HG02610 (cell line): ENCODE results near the gene STK32B.

Source experiments
- ATAC-seq: cut with Tn5 transposase; IDR thresholded peaks from one replicate; pipeline ENCODE4 v1.9.1; 2021; ENCODE audit warnings: mild to moderate bottlenecking, moderate library complexity; ENCODE audit not compliant: unreplicated experiment

STK32B gene

DNA sequence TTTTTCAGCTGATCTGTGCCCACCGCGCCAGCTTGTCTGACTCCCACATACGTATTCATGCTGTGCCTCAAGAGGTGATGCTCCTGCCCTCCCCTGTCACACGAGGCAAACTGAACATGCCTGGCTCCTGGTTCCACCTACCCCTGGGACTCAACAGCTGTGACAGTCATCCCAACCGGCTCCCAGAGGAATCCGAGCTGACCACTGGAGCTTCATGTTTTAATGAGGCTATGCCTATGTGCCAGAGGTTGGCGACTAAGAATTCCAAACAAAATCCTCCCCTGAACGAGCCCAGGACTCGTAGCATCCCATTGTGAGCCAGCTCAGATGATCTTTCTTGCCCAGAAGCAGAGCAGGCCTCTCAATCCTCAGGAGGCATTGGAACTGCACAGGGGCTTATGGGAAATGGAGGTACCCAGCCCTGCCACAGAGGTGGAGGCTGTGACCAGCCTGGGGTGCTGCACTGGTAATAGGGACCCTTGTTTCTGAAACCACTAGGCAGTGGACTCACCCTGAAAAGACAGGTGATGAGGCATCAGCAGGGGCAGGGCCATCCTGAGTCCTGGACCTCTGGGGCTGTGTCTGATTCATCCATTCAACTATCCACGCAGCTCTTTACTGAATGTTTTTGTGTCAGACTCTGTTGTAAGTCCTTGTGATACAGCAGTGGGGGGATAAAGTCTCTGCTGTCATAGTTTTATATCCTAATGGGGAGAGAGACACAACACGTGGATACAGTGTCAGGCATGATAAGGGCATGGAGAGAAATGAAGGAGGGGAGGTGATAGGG, 332.1 kb downstream of the STK32B start:
- no peak for ATAC-seq

DNA sequence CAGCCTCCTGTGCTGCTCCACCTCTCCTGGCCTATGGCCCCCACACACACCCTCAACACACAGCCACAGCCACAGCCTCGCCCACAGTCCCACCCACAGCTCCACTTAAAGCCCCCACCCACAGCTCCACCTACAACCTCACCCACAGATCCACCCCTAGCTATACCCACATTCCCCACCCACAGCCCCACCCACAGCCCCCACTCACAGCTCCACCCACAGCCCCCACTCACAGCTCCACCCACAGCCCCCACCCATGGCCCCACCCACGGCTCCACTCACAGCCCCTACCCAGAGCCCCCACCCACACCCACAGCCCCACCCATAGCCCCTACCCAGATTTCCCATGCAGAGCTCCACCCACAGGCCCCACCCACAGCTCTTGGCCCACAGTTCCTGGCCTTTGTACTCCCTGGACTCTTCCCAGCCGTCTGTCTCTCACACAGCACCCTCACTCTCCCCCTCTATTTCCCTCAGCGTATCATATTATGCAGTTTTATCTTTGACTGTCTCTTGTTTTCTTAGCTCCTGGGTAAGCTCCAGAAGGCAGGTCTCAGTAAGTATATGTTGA, 334.5 kb downstream of the STK32B start:
- ATAC-seq = no peak

DNA sequence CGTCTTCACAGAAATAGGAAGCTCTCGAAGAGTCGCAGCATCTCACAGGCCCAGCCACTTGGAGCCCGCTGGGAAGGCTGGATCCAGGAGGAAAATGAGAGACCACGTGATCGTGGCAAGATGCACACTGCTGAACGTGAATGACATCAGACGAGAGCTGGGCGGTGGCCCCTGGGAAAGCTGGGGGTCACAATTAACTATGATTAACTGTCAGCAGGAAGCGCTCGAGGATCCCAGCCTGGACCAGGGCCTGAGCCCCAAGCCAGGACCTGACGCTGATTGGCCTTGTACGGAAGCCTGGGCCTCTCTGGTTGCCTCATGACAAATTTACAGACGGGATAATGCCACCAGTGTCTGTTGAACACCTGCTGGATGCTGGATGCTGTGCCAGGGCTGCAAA, 335.6 kb downstream of the STK32B start:
- ATAC-seq = no peak

DNA sequence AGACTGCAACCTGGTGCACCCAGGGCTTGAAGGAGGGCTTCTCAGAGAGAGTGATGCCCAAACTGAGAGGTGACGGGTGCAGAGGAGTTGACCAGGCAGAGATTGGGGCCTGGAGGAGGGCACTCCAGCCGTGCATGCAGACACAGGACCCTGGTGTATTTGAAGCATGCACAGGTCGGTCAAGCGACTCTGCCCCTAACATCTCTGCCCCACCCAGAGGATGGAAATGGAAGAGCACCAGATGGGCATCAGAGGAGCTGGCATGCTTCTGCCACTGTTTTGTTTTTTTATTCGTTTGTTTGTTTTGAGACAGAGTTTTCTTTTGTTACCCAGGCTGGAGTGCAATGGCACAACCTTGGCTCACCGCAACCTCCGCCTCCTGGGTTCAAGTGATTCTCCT, 336.2 kb downstream of the STK32B start:
- no peak for ATAC-seq

DNA sequence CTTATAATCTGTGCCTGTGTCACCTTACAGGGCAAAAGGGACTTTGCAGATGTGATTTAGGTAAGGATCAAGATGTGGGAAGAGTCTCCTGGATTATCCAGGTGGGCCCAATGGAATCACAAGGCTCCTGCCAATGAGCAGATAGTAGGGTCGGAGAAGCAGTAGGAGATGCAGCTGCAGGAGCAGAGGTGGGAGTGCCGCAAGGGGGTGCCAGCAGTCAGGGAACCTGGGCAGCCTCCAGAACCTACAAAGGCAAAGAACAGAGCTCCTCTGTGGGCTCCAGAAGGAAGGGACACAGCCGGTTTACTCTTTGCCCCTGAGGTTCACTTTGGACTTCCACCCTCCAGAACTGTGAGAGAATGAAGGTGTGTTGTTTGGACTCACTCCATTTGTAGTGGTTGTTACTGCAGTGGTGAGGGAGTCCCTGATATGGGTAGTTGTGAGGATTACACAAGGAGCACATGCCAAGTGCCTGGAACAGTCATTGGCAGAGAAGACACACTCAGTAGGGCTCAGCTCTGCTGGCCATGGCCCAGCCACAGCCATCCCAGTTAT, 338.6 kb downstream of the STK32B start:
- no peak for ATAC-seq

DNA sequence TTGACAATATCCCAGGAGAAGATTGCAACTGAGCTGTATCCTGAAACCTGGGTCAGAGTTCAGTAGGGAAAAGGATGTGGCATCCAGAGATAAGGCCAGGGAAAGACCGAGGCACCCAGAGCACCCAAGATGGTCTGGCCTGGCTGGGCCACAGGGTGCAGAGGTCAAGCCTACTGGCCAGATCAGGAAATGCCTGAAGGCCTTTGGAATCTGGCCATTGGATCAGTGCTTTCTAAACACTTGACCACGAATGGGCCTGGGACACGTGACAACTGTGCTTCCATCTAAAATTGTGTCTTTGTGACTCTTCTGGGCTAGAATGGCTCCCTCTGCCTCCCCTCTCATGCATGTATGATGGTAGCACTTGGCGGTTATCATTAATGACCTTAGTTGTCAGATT, 340.2 kb downstream of the STK32B start:
- no peak for ATAC-seq

DNA sequence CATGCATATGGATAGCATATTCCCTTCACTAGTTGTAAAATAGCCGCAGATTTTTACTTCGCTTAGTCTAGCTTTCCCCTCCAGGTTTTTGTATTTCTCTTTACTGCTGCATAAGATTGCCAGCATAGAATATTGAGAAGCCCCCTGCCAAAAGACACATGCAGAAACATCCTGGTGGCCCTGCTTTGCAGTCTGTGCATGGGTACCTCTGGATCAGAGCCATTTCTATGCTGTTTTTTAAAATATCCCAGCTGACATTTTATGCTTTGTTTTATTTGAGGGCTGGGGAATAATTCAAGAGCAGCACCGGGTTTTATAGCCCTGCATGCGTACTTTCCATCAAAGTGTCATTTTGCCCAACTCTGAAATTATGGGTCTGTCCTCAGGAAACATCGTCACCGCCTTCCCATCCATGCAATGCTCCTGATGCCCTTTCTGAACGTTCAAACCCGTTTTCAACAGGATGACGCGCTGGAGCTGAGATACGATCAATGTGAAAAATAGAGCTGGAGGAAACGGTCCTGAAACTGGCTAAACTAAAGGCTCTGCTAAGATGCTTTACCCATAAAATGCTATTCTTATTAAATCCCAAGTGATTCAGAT, 342.7 kb downstream of the STK32B start:
- no peak for ATAC-seq

DNA sequence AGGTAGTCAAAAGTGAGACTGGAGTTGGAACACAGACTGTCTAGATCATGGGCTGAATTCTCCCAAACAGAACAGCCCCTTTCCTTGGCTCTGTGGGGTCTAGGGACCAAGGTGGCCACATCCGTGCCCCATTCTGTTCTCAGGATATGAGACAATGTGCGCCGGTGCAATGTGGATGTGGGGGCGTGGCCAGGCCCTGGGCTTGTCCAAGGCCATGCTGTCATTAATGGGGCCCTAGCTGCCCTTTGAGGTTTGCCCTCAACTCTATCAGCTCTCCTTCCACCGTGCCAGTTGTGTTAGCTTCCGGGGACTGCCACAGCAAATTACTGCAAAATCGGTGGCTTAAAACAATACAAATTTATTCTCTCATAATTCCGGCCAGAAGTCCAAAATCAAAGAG, 344.5 kb downstream of the STK32B start:
- no peak for ATAC-seq

DNA sequence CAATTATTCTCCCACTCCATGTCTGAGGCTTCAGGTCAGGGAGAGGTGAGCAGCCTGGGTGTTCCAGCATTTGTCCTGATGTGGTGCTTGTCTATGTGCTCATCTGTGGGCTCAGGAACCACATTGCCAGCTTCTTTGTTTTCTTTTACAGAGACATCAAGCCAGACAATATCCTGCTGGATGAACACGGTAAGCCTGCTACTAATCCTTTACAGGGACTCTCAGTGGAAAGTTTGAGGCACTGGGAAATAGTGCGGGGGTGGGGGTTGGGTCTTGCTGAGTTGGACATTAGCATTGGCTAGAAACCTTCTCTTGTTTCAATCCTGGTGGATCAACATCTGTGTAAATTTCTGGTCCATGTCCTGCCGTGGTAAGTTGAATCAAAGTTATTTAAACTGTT, 346.8 kb downstream of the STK32B start:
- ATAC-seq = no peak

DNA sequence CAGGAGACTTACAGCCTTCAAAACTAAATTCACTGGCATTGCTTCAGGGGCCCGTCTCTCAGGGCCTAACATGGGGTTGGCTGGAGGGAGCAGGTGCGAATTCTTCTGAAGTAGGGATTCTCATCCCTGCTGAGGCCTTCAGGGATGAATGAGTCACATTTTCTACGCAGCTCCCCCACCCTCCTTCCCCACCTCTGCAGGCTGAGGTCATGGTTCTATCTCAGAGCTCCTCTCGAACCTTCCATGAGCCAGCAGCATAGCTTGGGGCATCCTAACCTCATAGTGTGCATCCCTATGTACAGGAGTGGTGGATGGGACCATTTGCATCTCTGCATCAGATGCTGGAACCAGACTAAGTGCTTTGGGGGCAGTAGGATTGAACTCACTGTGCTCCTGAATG, 347.8 kb downstream of the STK32B start:
- ATAC-seq = no peak

DNA sequence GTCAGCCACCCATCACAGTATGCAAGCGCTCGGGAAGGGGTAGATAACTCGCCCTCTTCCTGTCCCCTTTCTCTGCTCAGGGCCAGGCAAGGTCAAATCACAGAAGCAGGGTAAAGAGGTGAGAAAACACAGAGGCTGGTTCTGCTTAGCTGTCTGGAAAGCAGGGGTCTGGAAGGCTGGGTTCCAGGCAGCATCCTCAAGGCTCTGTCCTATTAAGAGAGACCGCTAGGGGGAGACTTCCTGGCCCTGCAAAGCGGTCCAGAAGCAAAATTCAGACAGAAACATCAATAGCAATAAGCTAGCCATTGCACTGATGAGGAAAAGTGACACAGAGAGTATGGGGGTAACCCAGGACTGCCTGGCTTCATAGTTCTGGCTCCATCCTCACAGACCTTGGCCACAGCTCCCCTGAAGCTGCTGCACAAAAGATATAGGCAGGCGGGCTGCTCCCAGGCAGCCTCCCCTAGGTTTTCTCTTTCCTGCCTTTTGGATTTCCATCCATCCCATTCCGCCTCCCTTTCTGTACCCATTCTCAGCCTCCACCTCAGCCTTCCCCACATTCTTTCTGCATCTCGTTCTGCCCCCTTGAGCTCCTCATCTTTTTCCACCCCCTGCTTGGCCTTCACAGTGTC, 348.6 kb downstream of the STK32B start:
- ATAC-seq = no peak

DNA sequence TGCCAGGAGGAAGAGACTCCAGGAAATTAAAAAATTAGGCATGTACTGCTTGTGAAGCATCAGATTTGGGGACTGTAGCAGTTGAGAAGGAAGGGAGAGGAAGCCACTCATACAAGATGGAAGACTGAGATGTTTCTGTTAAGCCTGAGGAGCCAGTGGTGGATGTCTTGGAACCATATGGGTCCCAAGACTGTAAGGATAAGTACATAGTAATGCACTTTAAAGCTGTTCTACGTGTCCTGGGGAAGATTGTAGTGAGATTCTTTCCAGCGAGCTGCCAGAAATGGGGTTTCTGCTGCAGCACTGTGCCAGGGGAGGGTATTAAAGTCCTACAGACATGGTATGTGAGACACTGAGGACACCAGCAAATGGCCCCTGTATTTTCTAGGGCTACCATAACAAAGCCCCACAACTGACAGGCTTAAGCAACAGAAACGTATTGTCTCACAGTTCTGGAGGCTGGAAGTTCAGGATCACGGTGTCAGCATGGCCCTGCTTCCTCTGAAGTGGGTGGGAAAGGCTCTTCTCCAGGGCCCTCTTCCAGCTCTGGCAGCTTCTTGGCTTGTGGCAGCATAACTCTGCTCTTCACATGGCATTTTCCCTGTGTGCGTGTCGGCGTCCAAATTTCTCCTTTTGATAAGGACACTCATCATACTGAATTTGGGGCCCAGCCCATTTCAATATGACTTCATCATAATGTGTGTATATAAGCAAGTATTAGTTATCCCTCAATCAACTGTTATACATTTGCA, 352.6 kb downstream of the STK32B start:
- no peak for ATAC-seq

DNA sequence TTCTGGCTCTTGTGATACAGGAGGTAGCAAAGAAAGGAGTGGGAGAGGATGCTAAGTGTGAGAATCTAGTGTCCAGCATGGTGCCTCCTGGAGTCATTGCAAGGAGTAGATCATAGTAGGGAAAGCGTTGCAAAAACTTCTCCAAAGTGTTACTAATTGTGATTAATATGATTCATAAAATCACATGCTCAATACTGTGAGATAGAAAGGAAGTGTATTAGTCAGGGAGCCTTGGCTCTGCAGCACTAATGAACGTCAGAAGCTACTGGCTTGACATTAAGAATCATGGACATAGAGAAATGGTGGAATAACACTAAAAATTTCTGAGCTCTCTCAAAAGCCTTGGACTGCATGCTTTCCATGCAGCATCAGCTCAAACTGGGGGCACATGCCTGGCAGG, 358.0 kb downstream of the STK32B start:
- no peak for ATAC-seq

DNA sequence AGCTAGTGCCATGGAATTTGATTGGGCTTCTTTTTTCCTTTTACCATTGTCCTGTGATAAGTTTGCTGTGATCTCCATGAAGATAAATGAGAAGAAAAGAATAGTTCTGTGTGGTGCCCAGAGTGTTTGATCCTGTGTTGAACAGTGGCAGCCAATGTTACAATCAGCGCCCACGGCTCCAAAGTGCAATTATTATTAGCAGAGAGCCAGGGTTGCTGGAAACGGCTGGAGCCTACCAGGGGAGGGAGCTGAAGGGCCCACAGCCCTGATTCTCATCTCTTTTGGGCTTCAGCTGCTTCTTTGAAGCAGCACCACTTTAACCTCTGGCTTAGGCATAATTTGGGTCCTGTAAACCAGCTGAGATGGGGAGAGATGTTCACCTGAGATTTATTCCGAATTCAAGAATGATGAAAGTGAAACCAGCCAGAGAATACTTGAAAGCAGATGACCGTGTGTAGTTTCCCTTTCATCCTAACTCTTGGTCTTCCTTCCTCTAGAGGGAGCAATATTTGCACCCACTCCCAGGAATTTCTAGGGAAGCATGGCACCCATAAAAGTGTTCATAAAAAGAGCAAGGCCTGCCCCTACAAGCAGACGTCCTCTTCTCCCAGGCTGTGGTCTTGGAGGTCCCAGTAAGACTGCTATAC, 358.8 kb downstream of the STK32B start:
- no peak for ATAC-seq

DNA sequence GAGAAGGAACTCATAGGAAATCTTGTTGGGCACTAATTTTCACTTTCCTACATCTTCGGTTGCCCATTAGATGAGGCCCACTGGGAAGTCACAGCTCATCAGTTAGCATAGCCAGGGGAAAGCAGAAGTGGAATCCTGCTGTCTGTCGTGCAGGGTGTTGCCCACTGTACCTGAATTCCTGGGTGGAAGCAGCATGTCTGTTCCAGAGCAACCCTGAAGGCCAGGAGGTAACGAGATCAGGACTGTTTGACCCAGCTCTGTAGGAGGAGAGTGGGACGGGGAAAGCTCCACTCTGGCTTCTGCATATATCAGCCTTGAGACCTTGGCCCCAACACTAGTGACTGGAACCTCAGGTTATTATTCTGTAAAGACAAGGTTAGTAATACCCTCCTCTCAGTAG, 361.0 kb downstream of the STK32B start:
- no peak for ATAC-seq

DNA sequence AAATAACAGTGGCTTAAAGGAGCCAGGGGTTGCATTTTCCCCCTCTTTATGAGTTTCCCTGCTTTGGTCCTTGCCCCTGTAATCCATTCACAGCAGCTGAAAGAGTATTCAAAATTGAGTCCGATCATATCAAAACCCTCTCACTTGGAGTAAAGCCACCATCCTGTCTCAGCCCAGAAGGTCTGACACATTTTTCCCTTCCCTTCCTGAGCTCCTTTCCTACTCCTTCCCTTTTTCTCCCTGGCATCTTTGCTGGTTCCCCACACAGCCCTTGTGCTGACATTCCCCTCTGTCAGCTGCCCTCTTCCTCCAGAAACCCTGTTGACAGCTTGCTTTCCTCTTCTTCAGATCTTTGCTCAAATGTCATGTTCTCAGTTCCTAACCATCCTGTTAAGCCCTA, 361.5 kb downstream of the STK32B start:
- ATAC-seq = no peak

DNA sequence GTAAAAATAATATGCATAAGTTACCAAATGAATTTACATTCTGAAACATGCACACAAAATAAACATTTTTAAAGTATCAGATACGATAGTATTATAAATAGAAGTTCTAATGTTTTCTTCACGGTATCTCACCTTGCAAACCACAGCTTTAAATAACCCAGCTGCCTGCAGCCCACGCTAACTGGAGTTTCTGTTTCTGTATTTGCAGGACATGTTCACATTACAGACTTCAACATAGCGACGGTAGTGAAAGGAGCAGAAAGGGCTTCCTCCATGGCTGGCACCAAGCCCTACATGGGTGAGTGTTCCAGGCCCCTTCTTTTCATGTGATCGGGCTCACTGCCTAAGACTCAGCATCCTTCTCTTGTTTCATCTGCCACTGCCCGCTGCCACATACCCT, 365.4 kb downstream of the STK32B start:
- no peak for ATAC-seq

DNA sequence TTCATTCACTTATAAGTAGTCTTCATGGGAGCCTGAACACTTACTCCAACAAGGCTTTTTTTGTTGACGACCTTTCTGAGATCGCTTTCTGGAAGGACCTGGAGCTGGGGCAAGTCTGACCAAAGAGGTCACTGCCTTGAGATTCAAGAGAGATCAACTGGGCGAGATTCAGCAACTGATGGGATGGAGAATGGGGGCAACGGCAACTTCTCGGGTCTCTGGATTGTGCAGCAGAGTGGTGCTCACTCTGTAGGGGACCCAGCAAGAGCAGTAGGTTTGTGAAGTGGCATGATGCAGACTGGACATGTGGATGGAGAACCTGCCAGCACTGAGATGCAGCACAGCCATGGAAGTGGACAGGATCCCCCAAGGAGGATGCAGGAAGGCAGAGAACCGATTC, 369.0 kb downstream of the STK32B start:
- ATAC-seq = no peak

DNA sequence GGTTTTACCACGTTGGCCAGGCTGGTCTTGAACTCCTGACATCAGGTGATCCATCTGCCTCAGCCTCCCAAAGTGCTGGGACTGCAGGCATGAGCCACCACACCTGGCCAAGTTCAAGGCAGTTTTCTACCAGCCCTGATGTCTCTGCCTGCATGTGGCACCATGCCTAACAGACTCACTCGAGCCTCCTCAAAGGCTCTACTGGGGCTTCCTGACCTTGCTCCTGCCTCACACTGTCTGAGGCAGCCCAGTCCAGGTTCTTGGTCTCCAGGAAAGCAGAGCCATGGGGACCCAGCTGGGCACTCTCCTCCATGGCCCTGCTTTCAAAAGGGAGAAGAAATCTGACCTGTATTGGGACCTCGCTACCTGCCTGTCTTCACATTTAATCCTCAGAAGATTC, 370.1 kb downstream of the STK32B start:
- ATAC-seq = no peak

DNA sequence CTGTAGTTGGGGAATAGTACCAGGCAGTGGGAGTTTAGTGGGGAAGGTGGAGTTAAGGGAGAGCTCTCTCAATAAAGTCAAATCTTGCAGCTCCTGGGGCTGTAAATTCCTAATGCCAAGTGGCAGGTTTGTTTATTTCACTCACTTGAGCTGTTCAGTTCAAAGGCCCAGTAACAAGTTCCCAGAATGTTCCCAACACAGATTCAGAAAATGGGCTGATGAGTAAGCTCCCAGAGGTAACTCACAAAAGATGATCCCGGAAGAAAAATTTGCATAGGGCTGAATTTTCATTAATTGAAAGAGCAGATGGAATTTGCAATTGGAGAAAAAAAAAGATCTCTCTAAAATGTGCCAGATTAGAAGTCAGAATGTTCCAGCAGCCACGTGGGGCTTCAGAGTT, 370.9 kb downstream of the STK32B start:
- ATAC-seq = no peak

DNA sequence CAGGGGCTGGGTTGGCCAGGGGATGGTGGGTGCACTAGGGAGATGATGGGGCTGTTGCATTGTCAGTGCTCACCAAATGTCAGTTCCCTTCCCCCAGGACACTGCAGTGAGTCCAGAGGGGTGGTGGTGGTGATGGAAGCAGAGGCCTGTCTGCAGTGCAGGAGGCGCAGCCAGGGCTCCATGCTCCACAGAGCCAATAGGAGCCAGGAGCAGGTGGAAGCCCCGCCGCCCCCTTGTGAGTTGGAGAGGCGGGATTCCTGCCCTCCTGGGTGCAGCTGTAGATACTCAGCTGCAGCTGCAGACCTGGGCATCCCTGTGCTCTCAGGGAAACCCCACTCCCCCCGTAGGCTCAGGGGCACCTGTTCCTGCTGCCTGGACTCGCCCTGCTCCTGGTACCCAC, 372.4 kb downstream of the STK32B start:
- ATAC-seq = no peak
